Measurements from ENCODE around the gene GPC1. TPM values are rescaled to one million over a fixed set of nuclear protein-coding genes. Genes with fewer than 3 reads are reported as not detected.

The GPC1 gene
- total RNA-seq, 4 donors from 2014 or later, result 112 to 188 (median 180) TPM

DNA sequence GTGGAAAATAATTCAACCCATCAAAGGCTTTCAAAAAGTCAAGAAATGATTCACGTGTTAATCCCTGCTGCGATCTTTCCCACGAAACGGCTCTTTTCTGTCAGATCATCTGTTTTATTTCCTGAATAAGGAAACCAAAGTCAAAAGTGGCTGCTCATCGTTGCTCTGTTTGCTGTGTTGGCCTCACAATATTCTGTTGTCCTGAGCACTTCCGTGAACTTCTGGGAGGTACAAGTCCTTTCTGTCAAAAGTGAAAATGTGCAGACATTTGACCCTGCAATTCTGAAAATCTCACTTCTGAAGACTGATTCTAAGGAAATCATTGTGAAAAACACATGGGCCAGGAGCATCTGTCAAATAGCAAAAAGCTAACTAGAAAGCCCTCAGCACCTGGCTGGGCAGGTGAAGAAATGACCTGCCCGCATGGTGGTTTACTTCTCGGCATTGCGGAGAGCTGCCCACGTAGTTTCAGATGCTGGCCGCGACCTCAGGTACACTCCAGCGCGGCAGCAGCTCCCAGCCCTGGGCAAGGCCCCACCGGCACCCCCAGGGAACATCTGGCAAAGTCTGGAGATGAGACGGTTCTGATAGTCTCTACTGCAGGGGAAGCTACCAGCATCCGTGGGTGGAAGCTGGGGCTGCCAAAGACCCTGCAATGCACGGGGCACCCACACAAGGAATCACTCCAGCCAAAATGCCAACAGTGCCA lies 31.9 kb upstream of the GPC1 start:
- Histone ChIP-seq H3K36me3 (no peaks in the 10 kb centered on the region), H3K27ac (no peak overlapping the region), H3K4me3 (no peak overlapping the region), H3K27me3 (no peaks in the 10 kb centered on the region), H3K4me1 (no peaks in the 10 kb centered on the region), H3K9me3 (no peaks in the 10 kb centered on the region)
- intact Hi-C loops (cut with DNase I; ENCODE audit: low total_unique reads) (no loop called here), in situ Hi-C loops (cut with MboI; ENCODE audit: low sequenced_read_pairs in 4 of 4) (no loop called here)
- DNase-seq (peak in 1 of 2 donors; percentile 5), ATAC-seq (no peak)
- TF ChIP-seq, protein P1, sequence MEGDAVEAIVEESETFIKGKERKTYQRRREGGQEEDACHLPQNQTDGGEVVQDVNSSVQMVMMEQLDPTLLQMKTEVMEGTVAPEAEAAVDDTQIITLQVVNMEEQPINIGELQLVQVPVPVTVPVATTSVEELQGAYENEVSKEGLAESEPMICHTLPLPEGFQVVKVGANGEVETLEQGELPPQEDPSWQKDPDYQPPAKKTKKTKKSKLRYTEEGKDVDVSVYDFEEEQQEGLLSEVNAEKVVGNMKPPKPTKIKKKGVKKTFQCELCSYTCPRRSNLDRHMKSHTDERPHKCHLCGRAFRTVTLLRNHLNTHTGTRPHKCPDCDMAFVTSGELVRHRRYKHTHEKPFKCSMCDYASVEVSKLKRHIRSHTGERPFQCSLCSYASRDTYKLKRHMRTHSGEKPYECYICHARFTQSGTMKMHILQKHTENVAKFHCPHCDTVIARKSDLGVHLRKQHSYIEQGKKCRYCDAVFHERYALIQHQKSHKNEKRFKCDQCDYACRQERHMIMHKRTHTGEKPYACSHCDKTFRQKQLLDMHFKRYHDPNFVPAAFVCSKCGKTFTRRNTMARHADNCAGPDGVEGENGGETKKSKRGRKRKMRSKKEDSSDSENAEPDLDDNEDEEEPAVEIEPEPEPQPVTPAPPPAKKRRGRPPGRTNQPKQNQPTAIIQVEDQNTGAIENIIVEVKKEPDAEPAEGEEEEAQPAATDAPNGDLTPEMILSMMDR (IDR thresholded peaks at IDR 0.05 in 4 of 5, conservative IDR thresholded peaks at IDR 0.05 in 1 of 5), result no peak
- no peak for TF ChIP-seq POLR2A (IDR thresholded peaks at IDR 0.05)

DNA sequence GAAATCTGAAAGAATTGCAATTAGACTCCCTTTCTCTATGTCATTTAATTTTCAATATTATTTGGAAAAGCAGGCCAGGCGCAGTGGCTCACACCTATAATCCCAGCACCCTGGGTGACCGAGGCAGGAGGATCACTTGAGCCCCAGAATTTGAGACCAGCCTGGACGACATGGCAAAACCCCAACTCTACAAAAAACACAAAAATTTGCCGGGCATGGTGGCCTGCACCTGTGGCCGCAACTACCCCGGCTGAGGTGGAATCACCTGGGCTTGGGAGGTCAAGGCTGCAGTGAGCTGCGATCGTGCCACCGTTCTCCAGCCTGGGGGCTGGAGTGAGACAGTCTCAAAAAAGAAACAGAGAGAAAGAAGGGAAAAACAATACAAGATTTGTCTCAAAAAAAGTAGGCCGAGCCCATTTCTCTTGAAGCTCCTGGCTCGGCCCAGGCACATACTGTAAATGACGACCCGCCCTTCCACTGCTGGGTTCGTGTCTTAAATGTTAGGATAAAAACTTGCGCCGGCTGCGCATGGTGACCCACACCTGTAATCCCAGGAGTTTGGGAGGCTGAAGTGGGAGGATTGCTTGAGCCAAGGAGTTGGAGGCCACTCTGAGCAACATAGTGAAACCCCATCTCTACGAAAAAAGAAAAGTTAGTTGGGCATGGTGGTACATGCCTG lies 31.1 kb upstream of the GPC1 start:
- Histone ChIP-seq H3K27ac (no peak overlapping the region), H3K36me3 (no peaks in the 10 kb centered on the region), H3K4me1 (no peaks in the 10 kb centered on the region), H3K9me3 (no peaks in the 10 kb centered on the region), H3K4me3 (no peak overlapping the region), H3K27me3 (no peaks in the 10 kb centered on the region)
- TF ChIP-seq POLR2A (IDR thresholded peaks at IDR 0.05), result no peak
- TF ChIP-seq, protein P1 (IDR thresholded peaks at IDR 0.05 in 4 of 5, conservative IDR thresholded peaks at IDR 0.05 in 1 of 5), result no peak
- intact Hi-C loops (cut with DNase I; ENCODE audit: low total_unique reads), result no loop called here
- in situ Hi-C loops (cut with MboI; ENCODE audit: low sequenced_read_pairs in 4 of 4), result no loop called here
- ATAC-seq (no peak), DNase-seq (peak in 1 of 2 donors; percentile 2)

DNA sequence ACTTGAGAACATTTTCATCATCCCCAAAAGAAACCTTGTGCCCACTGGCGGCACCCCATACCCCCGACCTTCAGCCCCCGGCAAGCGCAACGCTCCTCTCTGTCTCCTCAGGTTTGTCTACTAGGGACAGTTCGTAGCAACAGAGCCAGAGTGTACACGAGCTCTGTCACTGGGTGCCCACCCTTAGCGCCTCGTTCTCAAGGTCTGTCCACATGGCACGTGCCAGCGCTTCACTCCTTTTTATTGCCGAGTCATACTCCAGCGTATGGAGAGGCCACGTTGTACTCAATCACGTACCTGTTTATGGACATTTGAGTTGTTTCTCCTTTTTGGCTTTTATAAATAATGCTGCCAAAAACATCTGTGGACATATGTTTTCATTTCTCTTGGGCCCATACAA lies 30.3 kb upstream of the GPC1 start:
- Histone ChIP-seq H3K4me3 (no peak overlapping the region), H3K27ac (no peak overlapping the region), H3K36me3 (no peaks in the 10 kb centered on the region), H3K4me1 (no peaks in the 10 kb centered on the region), H3K9me3 (no peaks in the 10 kb centered on the region), H3K27me3 (no peaks in the 10 kb centered on the region)
- in situ Hi-C loops (cut with MboI; ENCODE audit: low sequenced_read_pairs in 4 of 4) (no loop called here), intact Hi-C loops (cut with DNase I; ENCODE audit: low total_unique reads) (no loop called here)
- ATAC-seq (no peak), DNase-seq (peak in 1 of 2 donors; percentile 2)
- TF ChIP-seq POLR2A (IDR thresholded peaks at IDR 0.05), result no peak
- TF ChIP-seq, protein P1 (IDR thresholded peaks at IDR 0.05 in 4 of 5, conservative IDR thresholded peaks at IDR 0.05 in 1 of 5), result no peak

DNA sequence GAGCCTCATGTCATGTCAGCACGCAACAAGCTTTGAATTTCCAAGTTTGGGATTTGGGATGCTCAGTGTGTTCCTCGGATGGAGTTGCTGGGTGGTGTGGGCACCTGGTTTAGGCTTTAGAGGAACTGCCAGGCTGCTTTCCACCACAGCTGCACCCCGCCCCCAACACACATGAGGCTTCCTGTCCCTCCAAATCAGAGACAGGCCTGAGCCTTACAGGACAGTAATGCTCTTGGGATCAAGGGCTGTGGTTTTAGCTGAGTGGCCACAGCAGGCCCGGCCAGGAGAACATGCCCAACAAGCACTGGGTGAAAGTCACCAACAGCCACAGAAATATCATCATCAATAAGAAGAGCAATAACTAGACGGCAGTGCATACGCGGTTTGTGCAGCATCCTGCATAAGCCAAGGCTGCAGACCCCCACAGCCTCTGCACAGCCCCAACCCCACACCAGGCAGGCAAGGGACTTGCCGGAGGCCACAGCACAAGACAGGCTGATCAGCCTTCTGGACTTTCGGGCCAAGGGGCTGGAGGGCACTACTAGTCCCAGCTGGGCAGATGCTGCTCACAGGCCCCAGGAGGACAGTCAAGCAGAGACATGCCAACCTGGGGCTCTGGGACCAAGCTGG lies 29.7 kb upstream of the GPC1 start:
- H3K36me3 ChIP-seq, result no peaks in the 10 kb centered on the region
- no peaks in the 10 kb centered on the region for H3K4me1 ChIP-seq
- intact Hi-C loops (cut with DNase I; ENCODE audit: low total_unique reads), result no loop called here
- H3K9me3 ChIP-seq, result no peaks in the 10 kb centered on the region
- no peaks in the 10 kb centered on the region for H3K27me3 ChIP-seq
- ATAC-seq (no peak), DNase-seq (peak in 1 of 2 donors; percentile 3)
- no peak overlapping the region for H3K4me3 ChIP-seq
- H3K27ac ChIP-seq, result no peak overlapping the region
- in situ Hi-C loops (cut with MboI; ENCODE audit: low sequenced_read_pairs in 4 of 4), result no loop called here
- TF ChIP-seq POLR2A (IDR thresholded peaks at IDR 0.05), result no peak
- TF ChIP-seq, protein P1 (IDR thresholded peaks at IDR 0.05 in 4 of 5, conservative IDR thresholded peaks at IDR 0.05 in 1 of 5), result no peak
